Measurements from ENCODE around the gene INSRR. TPM values are rescaled to one million over a fixed set of nuclear protein-coding genes. Genes with fewer than 3 reads are reported as not detected.

The INSRR gene
- total RNA-seq, 2 donors from 2014 or later: under 0.01 TPM; not detected in 1

- H3K27me3 ChIP-seq: no peaks in the 10 kb centered on the region
- no peaks in the 10 kb centered on the region for H3K36me3 ChIP-seq (replicated peaks in 1 of 2; ENCODE audit: insufficient read depth in 1 of 2, low read depth in 2 of 2)
- intact Hi-C loops (cut with DNase I): no loop called here
- peaks cover 29% of the 10 kb centered on the region for H3K4me1 ChIP-seq
- H3K4me3 ChIP-seq: no peak overlapping the region
- no peaks in the 10 kb centered on the region for H3K9me3 ChIP-seq
- TF ChIP-seq CTCF (IDR thresholded peaks at IDR 0.05) (no peak), POLR2A (IDR thresholded peaks at IDR 0.05) (no peak)
- H3K27ac ChIP-seq: no peak overlapping the region
- 95 to 97% methylated on average over 17 to 19 of the region's 19 CpGs for WGBS, 2 donors
- no peak for ATAC-seq
- no peak for DNase-seq
Observed at GRCh38 chr1:156853761-156854160, 5.2 kb downstream of the INSRR start.

- intact Hi-C loops (cut with DNase I): no loop called here
- TF ChIP-seq POLR2A (IDR thresholded peaks at IDR 0.05): no peak
- no peak for TF ChIP-seq CTCF (IDR thresholded peaks at IDR 0.05)
- Histone ChIP-seq H3K36me3 (replicated peaks in 1 of 2; ENCODE audit: insufficient read depth in 1 of 2, low read depth in 2 of 2) (no peaks in the 10 kb centered on the region), H3K27ac (peak overlapping the region; percentile 80 to 91 (median 82)), H3K9me3 (no peaks in the 10 kb centered on the region), H3K4me3 (no peak overlapping the region), H3K4me1 (peaks cover 22% of the 10 kb centered on the region), H3K27me3 (no peaks in the 10 kb centered on the region)
- DNase-seq (peak; percentile 96 to 99 (median 97)), ATAC-seq (peak; percentile 92)
- WGBS, 2 donors: 12 to 29% methylated on average over 9 of the region's 9 CpGs
Observed at GRCh38 chr1:156852418-156852874, 6.5 kb downstream of the INSRR start.

GRCh38 chr1:156851779-156852417 lies 7.0 kb downstream of the INSRR start:
- no peak overlapping the region for H3K4me3 ChIP-seq
- no peaks in the 10 kb centered on the region for H3K27me3 ChIP-seq
- 41 to 44% methylated on average over 7 to 17 of the region's 17 CpGs for WGBS, 2 donors
- intact Hi-C loops (cut with DNase I): no loop called here
- H3K9me3 ChIP-seq: no peaks in the 10 kb centered on the region
- H3K27ac ChIP-seq: peak overlapping the region; percentile 80 to 91 (median 82)
- TF ChIP-seq CTCF (IDR thresholded peaks at IDR 0.05) (peak in 3 of 7 experiments; percentile 26 to 37 (median 28)), POLR2A (IDR thresholded peaks at IDR 0.05) (no peak)
- ATAC-seq: peak; percentile 89
- DNase-seq: peak; percentile 88 to 97 (median 94)
- H3K36me3 ChIP-seq (replicated peaks in 1 of 2; ENCODE audit: insufficient read depth in 1 of 2, low read depth in 2 of 2): no peaks in the 10 kb centered on the region
- H3K4me1 ChIP-seq: peaks cover 22% of the 10 kb centered on the region

- ATAC-seq (no peak), DNase-seq (no peak)
- WGBS, 2 donors: 46 to 63% methylated on average over 12 to 23 of the region's 23 CpGs
- Histone ChIP-seq H3K27me3 (peaks cover 0 to 9% of the 10 kb centered on the region in 2 donors), H3K27ac (no peak overlapping the region), H3K4me3 (no peak overlapping the region), H3K9me3 (no peaks in the 10 kb centered on the region), H3K36me3 (replicated peaks in 1 of 2; ENCODE audit: insufficient read depth in 1 of 2, low read depth in 2 of 2) (no peaks in the 10 kb centered on the region), H3K4me1 (peaks cover 25% of the 10 kb centered on the region)
- no peak for TF ChIP-seq CTCF (IDR thresholded peaks at IDR 0.05)
- TF ChIP-seq POLR2A (IDR thresholded peaks at IDR 0.05): no peak
- intact Hi-C loops (cut with DNase I): no loop called here
Observed at GRCh38 chr1:156849151-156849496, 9.8 kb downstream of the INSRR start.

Measured in body of pancreas (tissue), 4 donors.